ENCODE data around the gene ELL. TPM values are rescaled to one million over a fixed set of nuclear protein-coding genes. Genes with fewer than 3 reads are reported as not detected.

Gene ELL
- total RNA-seq, 1 experiment from 2014 or later = 17.3 TPM

- TF ChIP-seq NR1H2 (CRISPR knock-in tag; IDR thresholded peaks at IDR 0.05) (no peak), ATF2 (CRISPR knock-in tag; IDR thresholded peaks at IDR 0.05; ENCODE audit: borderline replicate concordance, low read depth) (no peak), SP1 (CRISPR knock-in tag; conservative IDR thresholded peaks at IDR 0.05) (no peak)
These were observed 35.1 kb downstream of the ELL start (continued) for GRCh38 chr19:18486746-18487145.

- ATAC-seq = no peak
- Mint-ChIP-seq H3K36me3 (no peaks in the 10 kb centered on the region), H3K4me1 (peaks cover 31% of the 10 kb centered on the region), H3K4me3 (no peak overlapping the region), H3K9me3 (no peaks in the 10 kb centered on the region), H3K27ac (peak overlapping the region; percentile 49; the same call in 1 of the 2 replicates), H3K27me3 (ENCODE audit: low read depth) (no peaks in the 10 kb centered on the region)
- no peak for DNase-seq (ENCODE audit: low spot score)
- POLR2A ChIA-PET = interaction anchor here (0.8 kb wide), 1 partner anchor 105 kb away, joined by 3 read pairs; no protein-coding TSS in a partner anchor
- CTCF ChIA-PET = interaction anchor here (0.5 to 3.7 kb wide), 21 partner anchors 10 to 362 kb away, joined by 3 to 31 read pairs (median 5); partner anchors contain the start of gene ELL
- TF ChIP-seq CBFB (CRISPR knock-in tag; IDR thresholded peaks at IDR 0.05; ENCODE audit: low read depth) (no peak), ZNF263 (CRISPR knock-in tag; IDR thresholded peaks at IDR 0.05; ENCODE audit: low read depth) (no peak), CTCF (IDR thresholded peaks at IDR 0.05) (no peak), AR (CRISPR knock-in tag; IDR thresholded peaks at IDR 0.05) (no peak), MXD4 (CRISPR knock-in tag; IDR thresholded peaks at IDR 0.05; ENCODE audit: borderline replicate concordance) (no peak), ARID4B (CRISPR knock-in tag; IDR thresholded peaks at IDR 0.05; ENCODE audit: borderline replicate concordance) (no peak), ELF4 (CRISPR knock-in tag; IDR thresholded peaks at IDR 0.05; ENCODE audit: low read depth) (no peak), ATF1 (CRISPR knock-in tag; IDR thresholded peaks at IDR 0.05) (no peak), ZMAT4 (CRISPR knock-in tag; IDR thresholded peaks at IDR 0.05) (no peak), OVOL2 (CRISPR knock-in tag; IDR thresholded peaks at IDR 0.05; ENCODE audit: borderline replicate concordance) (no peak), HMGXB4 (CRISPR knock-in tag; IDR thresholded peaks at IDR 0.05) (no peak), ZNF425 (CRISPR knock-in tag; conservative IDR thresholded peaks at IDR 0.05) (no peak), ZNF671 (CRISPR knock-in tag; IDR thresholded peaks at IDR 0.05) (no peak), MLX (CRISPR knock-in tag; IDR thresholded peaks at IDR 0.05) (no peak), ATF2 (CRISPR knock-in tag; IDR thresholded peaks at IDR 0.05; ENCODE audit: borderline replicate concordance, low read depth) (no peak), NR1H2 (CRISPR knock-in tag; IDR thresholded peaks at IDR 0.05) (no peak), ZNF416 (CRISPR knock-in tag; IDR thresholded peaks at IDR 0.05) (no peak)
These were observed 36.9 kb downstream of the ELL start for GRCh38 chr19:18484992-18485391.
